ENCODE data around the gene IFT81. TPM values are rescaled to one million over a fixed set of nuclear protein-coding genes. Genes with fewer than 3 reads are reported as not detected.

The IFT81 gene
- total and polyA plus RNA-seq, 2 of the 13 experiments (the other 11 are each of a cell fraction or from before 2014, with no cell fraction given), result 4.2 to 13.0 TPM

DNA sequence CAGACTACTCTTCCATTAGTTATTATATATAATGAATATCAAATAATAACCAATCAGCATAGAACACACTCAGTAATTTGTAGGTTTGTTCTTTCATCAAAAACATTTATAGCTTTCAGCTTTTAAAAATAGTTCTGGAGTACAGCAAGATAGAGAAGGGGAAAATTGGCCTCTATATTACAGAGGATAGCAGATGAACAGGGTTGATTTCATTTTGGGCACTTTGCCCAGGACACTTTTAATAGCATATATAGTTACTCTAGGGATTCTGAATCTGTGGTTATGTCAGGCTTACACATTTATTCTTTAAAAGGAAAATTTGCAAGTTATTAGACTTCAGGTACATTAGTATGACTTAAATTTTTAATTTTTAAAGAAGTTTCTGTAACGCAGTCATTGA, 52.6 kb downstream of the IFT81 start:
- Histone ChIP-seq H3K4me2 (ENCODE audit: low read depth, low read length) (no peak overlapping the region), H2AFZ (ENCODE audit: low read length) (no peak overlapping the region), H4K20me1 (ENCODE audit: insufficient read depth, low read length) (no peaks in the 10 kb centered on the region), H3K79me2 (ENCODE audit: insufficient read depth, low read length) (no peaks in the 10 kb centered on the region), H3K27me3 (ENCODE audit: control insufficient read depth in 1 of 2, insufficient read depth in 2 of 2, low read length in 2 of 2) (no peaks in the 10 kb centered on the region), H3K4me1 (ENCODE audit: insufficient read depth, low read length) (no peaks in the 10 kb centered on the region), H3K9ac (ENCODE audit: insufficient read depth, low read depth, low read length) (no peak overlapping the region), H3K9me3 (ENCODE audit: low read length) (no peaks in the 10 kb centered on the region), H3K27ac (ENCODE audit: extremely low read length, insufficient read depth, low read length) (no peak overlapping the region), H3K4me3 (replicated peaks in 1 of 3; ENCODE audit: insufficient read depth in 1 of 3, low read depth in 2 of 3, low read length in 3 of 3) (no peak overlapping the region), H3K36me3 (replicated peaks in 1 of 2; ENCODE audit: control insufficient read depth in 1 of 2, insufficient read depth in 2 of 2, low read length in 2 of 2) (peaks cover 0 to 3% of the 10 kb centered on the region in 2 experiments; a peak in 2 of 5 replicates)
- TF ChIP-seq ZNF274 (CRISPR knock-in tag; IDR thresholded peaks at IDR 0.05) (no peak), YY1 (IDR thresholded peaks at IDR 0.05; ENCODE audit: insufficient read depth, insufficient replicate concordance, low read depth, low read length) (no peak), ZNF7 (CRISPR knock-in tag; IDR thresholded peaks at IDR 0.05) (no peak), SCMH1 (CRISPR knock-in tag; IDR thresholded peaks at IDR 0.05; ENCODE audit: borderline replicate concordance) (no peak), ZNF234 (CRISPR knock-in tag; conservative IDR thresholded peaks at IDR 0.05) (no peak), MYC (CRISPR knock-in tag; IDR thresholded peaks at IDR 0.05; ENCODE audit: borderline replicate concordance) (no peak), FUBP1 (CRISPR knock-in tag; IDR thresholded peaks at IDR 0.05; ENCODE audit: borderline replicate concordance) (no peak), KAT2B (IDR thresholded peaks at IDR 0.05; ENCODE audit: borderline replicate concordance, low read depth, low read length) (no peak), RBM22 (optimal IDR thresholded peaks at IDR 0.05; ENCODE audit: low read length) (no peak), ZNF331 (CRISPR knock-in tag; IDR thresholded peaks at IDR 0.05) (no peak), MXD3 (CRISPR knock-in tag; IDR thresholded peaks at IDR 0.05) (no peak), ZNF143 (CRISPR knock-in tag; IDR thresholded peaks at IDR 0.05) (no peak), ARNT (IDR thresholded peaks at IDR 0.05) (no peak), HNRNPUL1 (IDR thresholded peaks at IDR 0.05; ENCODE audit: low read depth, low read length) (no peak)
- TF ChIP-seq, protein P1, sequence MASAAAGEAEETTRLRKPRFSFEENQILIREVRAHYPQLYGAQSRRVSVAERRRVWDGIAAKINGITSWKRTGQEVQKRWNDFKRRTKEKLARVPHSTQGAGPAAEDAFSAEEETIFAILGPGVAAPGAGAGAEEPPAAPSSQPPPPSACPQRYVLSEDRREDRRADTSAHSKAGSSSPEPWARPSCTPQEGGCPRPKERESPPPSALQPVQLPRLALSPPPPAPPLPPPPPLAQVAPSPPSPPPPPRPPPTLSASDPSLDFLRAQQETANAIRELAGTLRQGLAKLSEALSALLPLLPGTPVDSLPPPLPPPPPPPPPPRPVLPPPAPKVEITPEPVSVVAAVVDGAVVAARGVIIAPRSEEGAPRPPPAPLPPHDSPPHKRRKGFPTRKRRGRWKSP (CRISPR knock-in tag; IDR thresholded peaks at IDR 0.05), result no peak
- BruUV-seq (replicated peaks), result no TSS peak
- WGBS (ENCODE audit: low lambda C conversion rate), result 95% methylated on average over 1 of the region's 1 CpG
- ChIA-PET CTCF (ENCODE audit: low intra/inter-chr PET ratio, low total read pairs) (no interaction called here), POLR2A (no interaction called here)
- in situ Hi-C loops (cut with HindIII; ENCODE audit: extremely low pct_ligation_motif_present, low pct_unique_long_range_greater_than_20kb) (no loop called here), intact Hi-C loops (cut with micrococcal nuclease; ENCODE audit: unreplicated experiment) (no loop called here)
- ATAC-seq (no peak), FAIRE-seq (no peak), DNase-seq (ENCODE audit: low spot score) (no peak)

All from HepG2 (cell line).